GM12874 (cell line): ENCODE results near the gene TLL2.

Experiments used
- CTCF ChIP-seq: IDR thresholded peaks from 2 replicates; pipeline ENCODE4 v1.5.1; 2011; ENCODE audit warnings: low read depth, mild to moderate bottlenecking, control low read depth, low read length, moderate library complexity; ENCODE audit not compliant: insufficient read depth

TLL2 gene

DNA sequence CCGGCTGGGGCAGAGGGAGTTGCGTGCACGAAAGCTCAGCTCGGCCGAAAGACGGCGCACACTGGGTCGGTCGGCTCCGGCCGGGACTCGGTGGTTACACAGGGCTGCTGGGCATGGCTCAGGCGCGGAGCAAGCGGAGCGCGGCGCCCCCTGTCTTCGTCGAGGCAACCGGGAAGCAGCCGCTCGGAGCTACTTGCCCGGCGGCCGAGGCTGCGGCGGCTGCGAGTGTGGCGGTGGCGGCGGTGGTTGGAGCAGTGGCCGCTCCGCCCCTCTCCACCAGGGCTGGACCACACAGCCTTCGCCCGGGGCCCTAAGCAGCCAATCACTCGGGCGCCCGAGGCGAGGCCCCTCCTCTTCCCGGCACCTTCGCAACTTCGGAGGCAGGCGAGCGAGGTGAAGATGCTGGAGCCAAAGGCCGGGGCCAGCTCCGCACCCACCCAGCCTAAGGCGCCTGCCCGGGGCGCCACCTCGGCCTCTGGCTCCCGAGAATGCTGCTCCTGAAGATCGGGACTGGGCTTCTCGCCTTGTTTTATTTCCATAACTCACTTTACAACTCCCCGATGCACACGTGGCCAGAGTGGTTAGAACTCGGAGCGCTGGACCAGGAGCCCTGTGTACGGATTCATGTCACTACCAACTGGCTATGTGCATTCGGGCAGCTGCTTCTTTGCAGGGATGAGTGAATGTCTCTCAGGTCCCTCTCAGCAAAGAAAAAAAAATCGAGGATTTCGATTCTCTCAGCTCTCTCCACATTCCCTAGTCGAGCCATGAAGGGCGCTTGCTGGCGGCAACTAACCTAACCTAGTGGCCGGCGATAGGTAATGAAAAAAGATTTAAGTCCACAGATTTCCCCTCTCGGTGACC, at the start of gene TLL2:
Gene TLL2 (minus strand): TSS at position 229 of the 864 bp plus-strand sequence. CDS start 241 bp downstream, outside the sequence.
- peak; percentile 53 for TF ChIP-seq CTCF

DNA sequence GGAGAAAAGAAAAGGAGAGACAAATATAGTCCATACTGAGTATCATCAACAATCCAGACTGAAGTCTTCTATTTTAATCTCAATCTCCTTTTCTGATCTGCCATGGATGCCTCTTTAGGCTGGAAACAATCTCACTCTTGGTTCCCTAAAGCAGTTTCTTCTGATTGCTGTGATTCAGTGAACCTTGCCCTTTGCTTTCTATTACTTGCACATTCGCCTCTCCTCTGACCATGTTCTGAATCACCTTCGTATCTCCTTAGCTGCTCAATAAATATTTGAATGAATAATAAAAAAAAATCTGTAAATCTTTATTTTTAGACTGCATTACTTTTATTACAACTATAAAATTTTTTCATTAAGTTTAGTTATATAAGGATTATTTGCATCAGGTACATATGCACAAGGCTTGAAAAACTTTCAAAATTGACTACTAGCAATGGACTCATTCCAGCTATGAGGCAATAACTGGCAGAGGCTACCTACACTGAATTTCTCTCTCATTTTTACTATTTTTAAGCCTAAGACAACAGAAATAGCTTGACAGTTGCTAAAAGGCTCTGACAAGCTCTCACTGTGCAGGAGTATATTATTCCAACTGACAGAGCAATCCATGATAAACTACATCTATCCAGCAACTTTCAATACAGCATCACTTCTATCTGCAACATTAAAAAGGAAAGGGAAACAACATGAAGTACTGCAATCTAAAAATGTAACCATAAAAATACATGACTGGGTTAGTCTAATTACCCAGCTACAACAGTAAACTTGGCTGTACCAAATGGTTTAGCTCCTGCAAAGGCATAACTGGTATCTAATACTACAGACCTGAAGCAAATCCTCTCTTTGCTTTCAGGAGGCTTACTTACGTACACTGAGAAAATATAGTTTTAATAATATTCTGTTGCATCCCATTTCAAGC, 47.5 kb upstream of the TLL2 start:
- TF ChIP-seq CTCF: no peak

- no peak for TF ChIP-seq CTCF
Observed at GRCh38 chr10:96560489-96560888, 46.8 kb upstream of the TLL2 start.

- TF ChIP-seq CTCF: no peak
Observed at GRCh38 chr10:96556003-96556402, 42.3 kb upstream of the TLL2 start.

GRCh38 chr10:96555330-96555729, 41.6 kb upstream of the TLL2 start:
- no peak for TF ChIP-seq CTCF

DNA sequence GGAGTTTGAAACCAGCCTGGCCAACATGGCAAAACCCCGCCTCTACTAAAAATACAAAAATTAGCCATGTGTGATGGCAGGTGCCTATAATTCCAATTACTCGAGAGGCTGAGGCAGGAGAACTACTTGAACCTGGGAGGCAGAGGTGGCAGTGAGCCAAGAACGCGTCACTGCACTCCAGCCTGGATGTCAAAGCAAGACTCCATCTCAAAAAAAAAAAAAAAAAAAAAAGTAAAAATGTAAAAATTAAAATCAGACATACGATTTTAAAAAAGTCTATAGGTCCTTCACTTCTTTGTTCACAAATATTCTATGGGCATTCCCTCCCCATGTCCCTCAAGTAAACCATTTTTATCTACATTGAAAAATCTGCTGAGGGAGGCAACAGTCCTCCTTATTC, 34.9 kb upstream of the TLL2 start:
- no peak for TF ChIP-seq CTCF

- no peak for TF ChIP-seq CTCF
Observed at GRCh38 chr10:96541921-96542320, 28.2 kb upstream of the TLL2 start.
